Measurements from ENCODE around the gene KLHL12. TPM values are rescaled to one million over a fixed set of nuclear protein-coding genes. Genes with fewer than 3 reads are reported as not detected.

The KLHL12 gene
- total and polyA plus RNA-seq, 2 donors (not counting 3 experiments of a cell fraction or from before 2014, with no cell fraction given), result 22.8 to 23.0 TPM

DNA sequence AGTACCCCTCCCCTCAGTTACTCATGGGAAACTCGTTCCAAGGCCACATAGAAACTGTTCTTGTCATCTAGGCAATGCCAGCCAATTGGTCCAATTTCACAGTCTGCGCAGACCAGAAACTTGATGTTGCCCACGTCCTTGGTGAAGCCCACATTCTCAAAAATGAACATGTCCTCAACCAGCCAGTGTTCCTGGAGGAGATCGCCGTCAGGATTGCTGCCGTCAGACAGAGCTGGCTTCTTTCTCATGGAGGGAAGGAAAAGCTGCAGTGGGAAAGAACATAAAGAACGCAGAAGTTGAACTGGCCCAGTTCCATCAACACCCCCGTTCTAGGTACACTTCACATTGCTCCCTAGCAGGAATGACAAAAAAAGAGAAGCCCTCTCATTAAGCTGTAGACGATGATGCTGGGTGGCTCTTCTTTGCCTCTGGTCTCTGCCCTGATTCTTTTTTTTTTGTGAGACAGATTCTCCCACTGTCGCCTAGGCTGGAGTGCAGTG, 46.0 kb downstream of the KLHL12 start:
- intact Hi-C loops (cut with micrococcal nuclease), result loop anchor here (10.0 kb wide), 1 partner anchor 114 kb away; no protein-coding TSS in a partner anchor
- no peak for DNase-seq (ENCODE audit: low read depth, low spot score)

More for the DNA sequence above, 46.0 kb downstream of the KLHL12 start:
- TF ChIP-seq, protein P1, sequence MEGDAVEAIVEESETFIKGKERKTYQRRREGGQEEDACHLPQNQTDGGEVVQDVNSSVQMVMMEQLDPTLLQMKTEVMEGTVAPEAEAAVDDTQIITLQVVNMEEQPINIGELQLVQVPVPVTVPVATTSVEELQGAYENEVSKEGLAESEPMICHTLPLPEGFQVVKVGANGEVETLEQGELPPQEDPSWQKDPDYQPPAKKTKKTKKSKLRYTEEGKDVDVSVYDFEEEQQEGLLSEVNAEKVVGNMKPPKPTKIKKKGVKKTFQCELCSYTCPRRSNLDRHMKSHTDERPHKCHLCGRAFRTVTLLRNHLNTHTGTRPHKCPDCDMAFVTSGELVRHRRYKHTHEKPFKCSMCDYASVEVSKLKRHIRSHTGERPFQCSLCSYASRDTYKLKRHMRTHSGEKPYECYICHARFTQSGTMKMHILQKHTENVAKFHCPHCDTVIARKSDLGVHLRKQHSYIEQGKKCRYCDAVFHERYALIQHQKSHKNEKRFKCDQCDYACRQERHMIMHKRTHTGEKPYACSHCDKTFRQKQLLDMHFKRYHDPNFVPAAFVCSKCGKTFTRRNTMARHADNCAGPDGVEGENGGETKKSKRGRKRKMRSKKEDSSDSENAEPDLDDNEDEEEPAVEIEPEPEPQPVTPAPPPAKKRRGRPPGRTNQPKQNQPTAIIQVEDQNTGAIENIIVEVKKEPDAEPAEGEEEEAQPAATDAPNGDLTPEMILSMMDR (IDR thresholded peaks at IDR 0.05; ENCODE audit: extremely low read depth in 1 of 2, insufficient read depth in 1 of 2, low read depth in 1 of 2, low read length in 2 of 2), result no peak
- TF ChIP-seq JUN (IDR thresholded peaks at IDR 0.05; ENCODE audit: borderline replicate concordance, insufficient read depth, insufficient read length, low read depth) (no peak), POLR2AphosphoS5 (IDR thresholded peaks at IDR 0.05; ENCODE audit: insufficient read depth, low read depth, low read length) (no peak), EZH2 (IDR thresholded peaks at IDR 0.05; ENCODE audit: borderline replicate concordance, low read depth, low read length, severe bottlenecking) (no peak), POLR2A (IDR thresholded peaks at IDR 0.05; ENCODE audit: low read depth, low read length) (no peak), GATA2 (IDR thresholded peaks at IDR 0.05; ENCODE audit: insufficient read depth, insufficient read length, low read depth, low read length) (no peak)
- Histone ChIP-seq H2AFZ (ENCODE audit: low read depth, low read length) (no peak overlapping the region), H3K27me3 (ENCODE audit: control insufficient read depth in 2 of 2, insufficient read depth in 2 of 2, low read length in 2 of 2) (no peaks in the 10 kb centered on the region), H3K4me3 (replicated peaks in 1 of 3; ENCODE audit: insufficient read depth in 1 of 3, low read depth in 1 of 3, low read length in 3 of 3) (no peak overlapping the region), H3K4me2 (ENCODE audit: insufficient read depth, low read length) (no peak overlapping the region), H3K36me3 (ENCODE audit: control insufficient read depth in 2 of 2, extremely low read depth in 1 of 2, insufficient read depth in 2 of 2, low read length in 2 of 2) (peaks cover 0 to 5% of the 10 kb centered on the region in 2 experiments), H3K9ac (replicated peaks; ENCODE audit: extremely low read depth, insufficient read depth, low read length) (no peak overlapping the region), H3K9me1 (replicated peaks; ENCODE audit: control insufficient read depth, extremely low read depth, insufficient read depth, low read length) (no peaks in the 10 kb centered on the region), H3K4me1 (ENCODE audit: control insufficient read depth, extremely low read depth, insufficient read depth, low read length) (no peaks in the 10 kb centered on the region), H3K9me3 (replicated peaks; ENCODE audit: control insufficient read depth, insufficient read depth, low read length) (no peaks in the 10 kb centered on the region), H3K27ac (ENCODE audit: insufficient read depth, low read depth, low read length) (no peak overlapping the region), H3K79me2 (ENCODE audit: control insufficient read depth, insufficient read depth, low read length) (peaks cover 12% of the 10 kb centered on the region), H4K20me1 (replicated peaks; ENCODE audit: control insufficient read depth, extremely low read depth, insufficient read depth, low read length) (no peaks in the 10 kb centered on the region)
- POLR2A ChIA-PET, result no interaction called here
- dilution Hi-C loops (cut with MboI; ENCODE audit: extremely low pct_ligation_motif_present, low sequenced_read_pairs), result no loop called here
- no peak for FAIRE-seq
- no TSS peak for BruUV-seq (replicated peaks)
- CTCF ChIA-PET, result interaction anchor here (1.2 kb wide), 1 partner anchor 118 kb away, joined by 3 read pairs; no protein-coding TSS in a partner anchor

Data from endothelial cell of umbilical vein (primary cell).